GM18858 (cell line): ENCODE measurements around the gene BOK.

Experiments
- ATAC-seq: cut with Tn5 transposase; IDR thresholded peaks from one replicate; pipeline ENCODE4 v1.9.1; 2021; ENCODE audit not compliant: unreplicated experiment

The BOK gene

GRCh38 chr2:241618829-241619228 is 60.3 kb downstream of the BOK start:
- ATAC-seq: no peak

GRCh38 chr2:241619597-241620418 is 61.3 kb downstream of the BOK start:
- no peak for ATAC-seq

GRCh38 chr2:241620419-241620769 is 61.8 kb downstream of the BOK start:
- no peak for ATAC-seq
